ENCODE measurements around the gene SLC4A5. TPM values are rescaled to one million over a fixed set of nuclear protein-coding genes. Genes with fewer than 3 reads are reported as not detected.

SLC4A5 gene
- total and polyA plus RNA-seq, 2 of the 8 experiments (the other 6 are each of a cell fraction or from before 2014, with no cell fraction given) = 0.42 to 0.52 TPM

DNA sequence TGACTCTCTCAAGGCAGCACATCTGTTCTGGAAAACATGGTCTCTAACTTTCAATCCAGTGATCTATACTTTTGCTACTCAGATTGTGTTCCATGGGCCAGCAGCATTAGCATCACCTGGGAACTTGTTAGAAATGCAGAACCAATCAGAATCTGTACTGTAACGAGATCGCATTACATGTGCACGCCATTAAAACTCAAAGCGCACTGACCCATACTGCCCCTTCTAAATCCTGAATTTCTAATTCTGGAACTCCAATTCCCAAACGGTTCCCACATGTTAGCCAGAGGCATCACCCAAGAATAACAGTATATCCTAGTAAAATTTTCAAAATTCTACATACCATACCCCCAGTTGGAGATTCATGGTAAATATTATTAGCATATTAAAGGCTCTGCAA lies 47.4 kb upstream of the SLC4A5 start:
- Histone ChIP-seq H2BK15ac (ENCODE audit: low read length) (no peak overlapping the region), H4K8ac (ENCODE audit: extremely low read depth, insufficient read depth, low read length) (no peak overlapping the region), H2AFZ (ENCODE audit: low read length) (no peak overlapping the region), H3K4me2 (ENCODE audit: insufficient read depth in 1 of 2, low read depth in 2 of 2, low read length in 2 of 2) (peak overlapping the region; percentile 90 to 92), H3K9me3 (ENCODE audit: insufficient read depth in 2 of 2, low read depth in 1 of 2, low read length in 1 of 2) (no peaks in the 10 kb centered on the region), H3K4me1 (replicated peaks in 1 of 4; ENCODE audit: control insufficient read depth in 3 of 4, insufficient read depth in 4 of 4, low read length in 3 of 4) (peaks cover 0 to 3% (median 0%) of the 10 kb centered on the region in 4 experiments; a peak in 4 of 7 replicates), H2BK12ac (ENCODE audit: low read depth, low read length) (no peak overlapping the region), H3K79me1 (ENCODE audit: low read depth, low read length) (peaks cover 13% of the 10 kb centered on the region), H3K4ac (replicated peaks; ENCODE audit: insufficient read length, low read depth, low read length) (no peak overlapping the region), H3K18ac (ENCODE audit: extremely low read depth, low read length) (no peak overlapping the region), H3K27me3 (replicated peaks in 1 of 4; ENCODE audit: control insufficient read depth in 3 of 4, extremely low read depth in 1 of 4, insufficient read depth in 3 of 4, low read length in 3 of 4) (no peaks in the 10 kb centered on the region), H4K5ac (ENCODE audit: insufficient read length, low read depth, low read length) (no peak overlapping the region), H3K27ac (ENCODE audit: low read depth, low read length) (no peak overlapping the region), H2BK20ac (ENCODE audit: low read length) (no peak overlapping the region), H2BK120ac (replicated peaks; ENCODE audit: low read depth, low read length) (no peak overlapping the region), H3K9ac (replicated peaks in 1 of 4; ENCODE audit: extremely low read depth in 1 of 4, low read depth in 3 of 4, low read length in 3 of 4) (peak overlapping the region in 1 of 4 experiments; percentile 77; a peak in 1 of 7 replicates), H4K91ac (replicated peaks; ENCODE audit: insufficient read length, low read length) (no peak overlapping the region), H2AK5ac (ENCODE audit: low read depth, low read length) (no peak overlapping the region), H3K23me2 (ENCODE audit: low read depth, low read length) (peaks cover 6% of the 10 kb centered on the region), H3K4me3 (ENCODE audit: extremely low read depth in 1 of 4, insufficient read depth in 2 of 4, low read depth in 3 of 4, low read length in 4 of 4) (peak overlapping the region; percentile 86 to 96 (median 90)), H3K79me2 (ENCODE audit: control insufficient read depth in 1 of 2, insufficient read depth in 2 of 2, low read length in 2 of 2) (peaks cover 15 to 57% of the 10 kb centered on the region in 2 experiments), H3K14ac (ENCODE audit: insufficient read length) (no peak overlapping the region), H3K23ac (ENCODE audit: insufficient read length) (no peak overlapping the region), H3K36me3 (ENCODE audit: control insufficient read depth in 2 of 4, insufficient read depth in 4 of 4, low read length in 3 of 4) (peaks cover 0 to under 1% (median 0%) of the 10 kb centered on the region in 4 experiments; a peak in 1 of 8 replicates), H4K20me1 (replicated peaks in 1 of 2; ENCODE audit: control insufficient read depth in 1 of 2, insufficient read depth in 2 of 2, low read length in 2 of 2) (peaks cover 6 to 11% of the 10 kb centered on the region in 2 experiments), H2BK5ac (ENCODE audit: low read depth, low read length) (no peak overlapping the region), H3K56ac (replicated peaks; ENCODE audit: insufficient read length, low read depth, low read length) (no peak overlapping the region)
- FAIRE-seq (no peak), DNase-seq (ENCODE audit: low read depth in 1 of 2, low spot score in 2 of 2) (no peak)
- CTCF ChIA-PET (ENCODE audit: partially characterized antibody) = interaction anchor here (0.5 to 6.1 kb wide), 16 partner anchors 9 to 254 kb away, joined by 3 to 49 read pairs (median 6); partner anchors contain the start of genes DCTN1, INO80B and MTHFD2
- WGBS, 2 experiments (ENCODE audit: extremely low coverage in 1 of 2, insufficient coverage in 1 of 2, insufficient read length in 1 of 2, insufficient replicate concordance in 2 of 2, low coverage in 1 of 2, low lambda C conversion rate in 2 of 2, missing lambda C conversion rate in 1 of 2) = 52% methylated on average over 5 of the region's 5 CpGs; no CpG with 5 or more reads in 1 of the 2 experiments
- no peak for TF ChIP-seq TCF12 (IDR thresholded peaks at IDR 0.05; ENCODE audit: low read depth, low read length)
- no peak for TF ChIP-seq POLR2A (IDR thresholded peaks at IDR 0.05; ENCODE audit: control extremely low read depth in 1 of 2, low read depth in 2 of 2, low read length in 2 of 2)
- no peak for TF ChIP-seq BRCA1 (IDR thresholded peaks at IDR 0.05; ENCODE audit: low read depth, low read length)
- no peak for TF ChIP-seq SIN3A (conservative IDR thresholded peaks at IDR 0.05 in 1 of 2, IDR thresholded peaks at IDR 0.05 in 1 of 2; ENCODE audit: low read depth in 1 of 2, low read length in 2 of 2)
- TF ChIP-seq NRF1 (IDR thresholded peaks at IDR 0.05; ENCODE audit: low read depth, low read length) = no peak
- no peak for TF ChIP-seq KDM5A (IDR thresholded peaks at IDR 0.05; ENCODE audit: low read length)
- no peak for TF ChIP-seq FOSL1 (IDR thresholded peaks at IDR 0.05; ENCODE audit: insufficient read depth, low read depth, low read length)
- TF ChIP-seq PHF8 (conservative IDR thresholded peaks at IDR 0.05; ENCODE audit: low read depth, low read length) = no peak
- no peak for TF ChIP-seq SUZ12 (IDR thresholded peaks at IDR 0.05; ENCODE audit: low read length)
- TF ChIP-seq SIX5 (IDR thresholded peaks at IDR 0.05; ENCODE audit: low read depth, low read length) = no peak
- no peak for TF ChIP-seq KDM1A (IDR thresholded peaks at IDR 0.05; ENCODE audit: borderline replicate concordance, low read length)
- POLR2A ChIA-PET (ENCODE audit: partially characterized antibody) = interaction anchor here (0.6 to 3.3 kb wide), 16 partner anchors 8 to 390 kb away, joined by 3 to 16 read pairs (median 5); partner anchors contain the start of genes DCTN1 and RTKN

All from H1 (cell line).